ENCODE data around the gene CDH23. TPM values are rescaled to one million over a fixed set of nuclear protein-coding genes. Genes with fewer than 3 reads are reported as not detected.

CDH23 gene
- total RNA-seq, 2 donors from 2014 or later = 1.4 to 1.6 TPM

GRCh38 chr10:71474702-71475242 is 78.1 kb downstream of the CDH23 start:
- no peak for TF ChIP-seq CTCF (IDR thresholded peaks at IDR 0.05)
- Histone ChIP-seq H3K36me3 (no peaks in the 10 kb centered on the region), H3K27ac (no peak overlapping the region), H3K27me3 (no peaks in the 10 kb centered on the region), H3K9me3 (no peaks in the 10 kb centered on the region), H3K4me1 (no peaks in the 10 kb centered on the region), H3K9ac (ENCODE audit: low read depth in 2 of 2, low read length in 2 of 2) (no peak overlapping the region), H3K4me3 (no peak overlapping the region)
- intact Hi-C loops (cut with DNase I) = no loop called here
- no peak for DNase-seq

- TF ChIP-seq CTCF (IDR thresholded peaks at IDR 0.05) = no peak
- Histone ChIP-seq H3K27ac (no peak overlapping the region), H3K36me3 (no peaks in the 10 kb centered on the region), H3K4me3 (no peak overlapping the region), H3K9ac (ENCODE audit: low read depth in 2 of 2, low read length in 2 of 2) (no peak overlapping the region), H3K4me1 (no peaks in the 10 kb centered on the region), H3K27me3 (no peaks in the 10 kb centered on the region), H3K9me3 (no peaks in the 10 kb centered on the region)
- no peak for DNase-seq
- intact Hi-C loops (cut with DNase I) = no loop called here
Observed at GRCh38 chr10:71475243-71475871, 78.6 kb downstream of the CDH23 start.

GRCh38 chr10:71476228-71477011 is 79.7 kb downstream of the CDH23 start:
- intact Hi-C loops (cut with DNase I) = no loop called here
- no peaks in the 10 kb centered on the region for H3K36me3 ChIP-seq
- no peak overlapping the region for H3K27ac ChIP-seq
- no peak overlapping the region for H3K9ac ChIP-seq (ENCODE audit: low read depth in 2 of 2, low read length in 2 of 2)
- no peak overlapping the region for H3K4me3 ChIP-seq
- no peaks in the 10 kb centered on the region for H3K27me3 ChIP-seq
- DNase-seq = no peak
- H3K9me3 ChIP-seq = no peaks in the 10 kb centered on the region
- H3K4me1 ChIP-seq = no peaks in the 10 kb centered on the region
- TF ChIP-seq CTCF (IDR thresholded peaks at IDR 0.05) = no peak

- Histone ChIP-seq H3K4me1 (no peaks in the 10 kb centered on the region), H3K36me3 (no peaks in the 10 kb centered on the region), H3K4me3 (no peak overlapping the region), H3K9ac (ENCODE audit: low read depth in 2 of 2, low read length in 2 of 2) (no peak overlapping the region), H3K27ac (no peak overlapping the region), H3K9me3 (no peaks in the 10 kb centered on the region), H3K27me3 (no peaks in the 10 kb centered on the region)
- intact Hi-C loops (cut with DNase I) = no loop called here
- DNase-seq = no peak
- no peak for TF ChIP-seq CTCF (IDR thresholded peaks at IDR 0.05)
Observed at GRCh38 chr10:71478173-71478572, 81.5 kb downstream of the CDH23 start.

- no peaks in the 10 kb centered on the region for H3K4me1 ChIP-seq
- TF ChIP-seq CTCF (IDR thresholded peaks at IDR 0.05) = no peak
- H3K4me3 ChIP-seq = no peak overlapping the region
- no peaks in the 10 kb centered on the region for H3K27me3 ChIP-seq
- H3K9me3 ChIP-seq = no peaks in the 10 kb centered on the region
- H3K9ac ChIP-seq (ENCODE audit: low read depth in 2 of 2, low read length in 2 of 2) = no peak overlapping the region
- intact Hi-C loops (cut with DNase I) = no loop called here
- H3K36me3 ChIP-seq = no peaks in the 10 kb centered on the region
- DNase-seq = no peak
- no peak overlapping the region for H3K27ac ChIP-seq
Observed at GRCh38 chr10:71478813-71479365, 82.2 kb downstream of the CDH23 start.

All from colonic mucosa (tissue), 4 donors.